Measurements from ENCODE around the gene CCP110.
A peak's percentile ranks its signal among the peaks of the same experiment; 100 is the strongest.

CCP110 gene

DNA sequence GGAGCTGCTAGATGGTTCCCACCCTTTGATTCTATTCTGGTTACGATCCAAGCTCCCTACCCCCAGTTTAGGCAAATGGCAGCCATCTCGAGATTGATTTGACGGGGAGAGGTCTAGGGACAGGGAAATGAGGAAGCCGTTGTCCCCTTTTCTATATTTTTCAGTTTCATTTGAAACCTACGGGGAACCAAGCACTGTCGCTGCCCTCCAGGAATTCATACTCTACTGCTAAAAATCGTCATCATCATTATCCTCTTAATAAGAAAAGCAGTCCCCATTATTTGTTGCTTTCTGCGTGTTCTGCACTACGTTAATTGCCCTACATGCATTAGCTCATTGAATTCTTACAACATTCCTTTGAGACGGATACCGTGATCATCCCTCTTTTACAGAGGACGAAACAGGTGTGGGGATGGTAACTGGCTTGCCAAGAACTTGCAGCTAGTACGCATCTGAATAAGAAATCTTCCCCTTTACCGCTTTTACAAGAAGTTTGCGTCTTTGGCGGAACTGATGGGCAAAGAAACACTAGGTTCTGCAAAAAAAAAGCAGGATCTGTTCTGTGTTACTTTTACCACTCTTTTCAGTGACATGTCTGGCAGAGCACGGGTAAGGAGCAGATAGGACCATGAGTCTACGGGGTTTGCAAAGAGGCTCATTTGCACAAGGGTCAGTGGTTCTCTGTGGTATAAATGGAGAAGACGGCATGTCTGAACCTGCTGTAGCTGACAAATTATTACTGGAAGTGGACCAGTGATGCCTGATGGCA is 1.1 kb downstream of the CCP110 start:
- no peaks in the 10 kb centered on the region for H3K27me3 Mint-ChIP-seq (ENCODE audit: low read depth, poor library complexity)
- TF ChIP-seq, protein P1, sequence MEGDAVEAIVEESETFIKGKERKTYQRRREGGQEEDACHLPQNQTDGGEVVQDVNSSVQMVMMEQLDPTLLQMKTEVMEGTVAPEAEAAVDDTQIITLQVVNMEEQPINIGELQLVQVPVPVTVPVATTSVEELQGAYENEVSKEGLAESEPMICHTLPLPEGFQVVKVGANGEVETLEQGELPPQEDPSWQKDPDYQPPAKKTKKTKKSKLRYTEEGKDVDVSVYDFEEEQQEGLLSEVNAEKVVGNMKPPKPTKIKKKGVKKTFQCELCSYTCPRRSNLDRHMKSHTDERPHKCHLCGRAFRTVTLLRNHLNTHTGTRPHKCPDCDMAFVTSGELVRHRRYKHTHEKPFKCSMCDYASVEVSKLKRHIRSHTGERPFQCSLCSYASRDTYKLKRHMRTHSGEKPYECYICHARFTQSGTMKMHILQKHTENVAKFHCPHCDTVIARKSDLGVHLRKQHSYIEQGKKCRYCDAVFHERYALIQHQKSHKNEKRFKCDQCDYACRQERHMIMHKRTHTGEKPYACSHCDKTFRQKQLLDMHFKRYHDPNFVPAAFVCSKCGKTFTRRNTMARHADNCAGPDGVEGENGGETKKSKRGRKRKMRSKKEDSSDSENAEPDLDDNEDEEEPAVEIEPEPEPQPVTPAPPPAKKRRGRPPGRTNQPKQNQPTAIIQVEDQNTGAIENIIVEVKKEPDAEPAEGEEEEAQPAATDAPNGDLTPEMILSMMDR (IDR thresholded peaks at IDR 0.05) = no peak
- DNase-seq = no peak

DNA sequence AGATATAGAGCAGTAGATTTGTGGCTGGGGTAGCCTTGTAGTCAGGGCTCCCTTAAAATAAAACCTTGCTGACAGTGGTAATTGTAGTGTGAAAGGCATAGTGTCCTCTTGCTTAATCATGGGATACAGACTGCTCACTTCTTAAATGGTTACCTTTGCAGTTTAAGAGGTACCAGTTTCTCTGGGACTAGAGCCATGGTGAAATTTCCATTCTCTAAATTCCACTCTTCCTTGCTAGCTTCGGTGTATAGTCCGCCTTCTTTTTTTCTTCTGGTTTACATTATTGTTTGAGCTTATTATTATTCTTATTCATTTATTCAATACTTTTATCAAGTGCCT is 1.6 kb downstream of the CCP110 start:
- H3K4me3 Mint-ChIP-seq = peak overlapping the region; percentile 96
- H3K4me1 Mint-ChIP-seq = peaks cover 45% of the 10 kb centered on the region
- no peak overlapping the region for H3K27ac Mint-ChIP-seq
- peaks cover 19% of the 10 kb centered on the region for H3K36me3 Mint-ChIP-seq (ENCODE audit: low read depth)
- H3K9me3 Mint-ChIP-seq = no peaks in the 10 kb centered on the region
- H3K27me3 Mint-ChIP-seq (ENCODE audit: low read depth, poor library complexity) = no peaks in the 10 kb centered on the region
- no peak for DNase-seq
- TF ChIP-seq, protein P1 (IDR thresholded peaks at IDR 0.05) = no peak

More for the DNA sequence above, 1.1 kb downstream of the CCP110 start:
- Mint-ChIP-seq H3K4me3 (peak overlapping the region; percentile 96), H3K4me1 (peaks cover 50% of the 10 kb centered on the region), H3K36me3 (ENCODE audit: low read depth) (peaks cover 16% of the 10 kb centered on the region), H3K27ac (peak overlapping the region; percentile 8), H3K9me3 (no peaks in the 10 kb centered on the region)

- Mint-ChIP-seq H3K27ac (no peak overlapping the region), H3K36me3 (ENCODE audit: low read depth) (peaks cover 25% of the 10 kb centered on the region), H3K4me3 (no peak overlapping the region), H3K4me1 (peaks cover 31% of the 10 kb centered on the region), H3K27me3 (ENCODE audit: low read depth, poor library complexity) (no peaks in the 10 kb centered on the region), H3K9me3 (no peaks in the 10 kb centered on the region)
- TF ChIP-seq, protein P1 (IDR thresholded peaks at IDR 0.05) = no peak
- no peak for DNase-seq
Observed at GRCh38 chr16:19527161-19527560, 3.4 kb downstream of the CCP110 start.

- no peaks in the 10 kb centered on the region for H3K9me3 Mint-ChIP-seq
- no peak overlapping the region for H3K27ac Mint-ChIP-seq
- peaks cover 32% of the 10 kb centered on the region for H3K36me3 Mint-ChIP-seq (ENCODE audit: low read depth)
- TF ChIP-seq, protein P1 (IDR thresholded peaks at IDR 0.05) = no peak
- no peak overlapping the region for H3K4me3 Mint-ChIP-seq
- no peak for DNase-seq
- peaks cover 20% of the 10 kb centered on the region for H3K4me1 Mint-ChIP-seq
- H3K27me3 Mint-ChIP-seq (ENCODE audit: low read depth, poor library complexity) = no peaks in the 10 kb centered on the region
Observed at GRCh38 chr16:19528666-19529065, 4.9 kb downstream of the CCP110 start.

GRCh38 chr16:19532601-19533000 is 8.9 kb downstream of the CCP110 start:
- Mint-ChIP-seq H3K27ac (no peak overlapping the region), H3K9me3 (no peaks in the 10 kb centered on the region), H3K4me1 (no peaks in the 10 kb centered on the region), H3K36me3 (ENCODE audit: low read depth) (peaks cover 60% of the 10 kb centered on the region), H3K4me3 (no peak overlapping the region), H3K27me3 (ENCODE audit: low read depth, poor library complexity) (no peaks in the 10 kb centered on the region)
- DNase-seq = no peak
- TF ChIP-seq, protein P1 (IDR thresholded peaks at IDR 0.05) = no peak

Data from nephron progenitor cell (in vitro differentiated cells).